Anterior cingulate cortex (tissue), 58 donors: ENCODE results near the gene ASIC3.

Experiments used
- DNase-seq, 58 donors: peaks; one replicate each; lab custom pipeline; 2025; lab: John Stamatoyannopoulos, UW

ASIC3 gene

GRCh38 chr7:151082141-151083070 is 34.1 kb downstream of the ASIC3 start:
- no peak for DNase-seq

GRCh38 chr7:151083071-151083823 is 34.9 kb downstream of the ASIC3 start, which contains the start of gene TMUB1:
Gene TMUB1, minus strand, starts transcription at chr7:151083493. Its CDS starts 930 bp downstream, at chr7:151082563.
- DNase-seq: peak in 56 of 58 donors; percentile 28 to 87 (median 68)

GRCh38 chr7:151083824-151084160 is 35.5 kb downstream of the ASIC3 start:
- DNase-seq: no peak

- no peak for DNase-seq
These were observed 37.0 kb downstream of the ASIC3 start for GRCh38 chr7:151085329-151085690.

GRCh38 chr7:151085691-151086620 is 37.6 kb downstream of the ASIC3 start, which contains the start of gene AGAP3:
Gene AGAP3, plus strand, starts transcription at chr7:151086475. Its CDS starts 267 bp downstream, at chr7:151086742.
- DNase-seq: peak; percentile 14 to 93 (median 83)

GRCh38 chr7:151086802-151087244 is 38.5 kb downstream of the ASIC3 start:
- DNase-seq: peak in 8 of 58 donors; percentile 39 to 61 (median 46)

GRCh38 chr7:151087245-151088018 is 39.1 kb downstream of the ASIC3 start:
- DNase-seq: peak in 47 of 58 donors; percentile 19 to 70 (median 49)

- DNase-seq: peak in 2 of 58 donors; percentile 26 to 33
These were observed 39.9 kb downstream of the ASIC3 start for GRCh38 chr7:151088019-151088855.

GRCh38 chr7:151088856-151089699 is 40.7 kb downstream of the ASIC3 start:
- DNase-seq: peak in 30 of 58 donors; percentile 4 to 59 (median 32)

- no peak for DNase-seq
These were observed 41.8 kb downstream of the ASIC3 start for GRCh38 chr7:151089893-151090730.

- DNase-seq: no peak
These were observed 42.7 kb downstream of the ASIC3 start for GRCh38 chr7:151091003-151091402.

GRCh38 chr7:151091431-151091830 is 43.1 kb downstream of the ASIC3 start:
- no peak for DNase-seq

GRCh38 chr7:151091988-151092387 is 43.7 kb downstream of the ASIC3 start:
- no peak for DNase-seq

GRCh38 chr7:151093748-151094147 is 45.4 kb downstream of the ASIC3 start:
- no peak for DNase-seq

- DNase-seq: no peak
These were observed 46.3 kb downstream of the ASIC3 start for GRCh38 chr7:151094675-151095074.

GRCh38 chr7:151095123-151095797 is 46.9 kb downstream of the ASIC3 start:
- DNase-seq: peak in 3 of 58 donors; percentile 10 to 37 (median 22)
